H4 (cell line): Measurements from ENCODE around the gene WNT2B. TPM values are rescaled to one million over a fixed set of nuclear protein-coding genes. Genes with fewer than 3 reads are reported as not detected.

Source experiments
- DNase-seq: peaks from one replicate; pipeline ENCODE4 v3.0.0-alpha.2; 2015; ENCODE audit warnings: low spot score
- total RNA-seq: library from RNA; depleted of rRNA; stranded (reverse); fragments of >200 nt; shearing (Covaris generic); gene quantifications from 2 replicates; pipeline ENCODE4 v1.2.3, GENCODE V29; 2014

The WNT2B gene
- total RNA-seq, 1 experiment from 2014 or later: 0.37 TPM

DNA sequence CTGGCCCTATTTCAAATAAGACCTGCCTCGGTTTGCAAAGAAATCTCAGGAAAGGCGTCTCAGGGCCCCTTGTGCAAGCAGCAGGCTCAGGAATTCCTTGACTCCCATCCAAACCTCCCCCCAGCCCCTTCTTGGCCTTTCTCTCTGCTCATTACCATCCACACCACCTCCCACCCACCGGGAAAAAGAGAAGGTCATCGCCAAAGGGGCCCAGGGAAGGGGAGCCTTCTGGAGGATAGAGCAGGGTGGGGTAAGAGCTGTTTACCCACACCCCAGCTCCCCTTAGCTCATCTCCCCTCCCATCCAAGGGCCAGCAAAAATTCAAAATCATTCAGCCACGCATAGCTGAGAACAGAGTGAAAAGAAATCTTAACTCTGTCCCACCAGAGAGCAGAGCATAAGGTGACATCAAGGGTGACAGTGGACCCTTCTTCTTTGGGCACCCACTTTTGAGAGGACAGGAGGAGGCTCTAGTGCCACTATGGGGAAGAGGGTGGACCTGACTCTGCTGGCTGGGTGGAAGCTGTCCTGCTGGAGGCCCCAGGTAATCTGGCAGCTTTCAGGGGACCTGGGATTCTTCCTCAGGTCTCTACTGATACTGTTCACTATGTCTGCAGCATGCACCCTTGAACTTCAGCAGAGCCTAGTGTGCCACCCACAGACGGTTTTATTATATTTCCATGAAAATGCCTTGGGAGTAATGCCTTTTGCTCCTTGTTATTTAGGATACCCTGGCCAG lies 3.9 kb upstream of the WNT2B start:
- no peak for DNase-seq

DNA sequence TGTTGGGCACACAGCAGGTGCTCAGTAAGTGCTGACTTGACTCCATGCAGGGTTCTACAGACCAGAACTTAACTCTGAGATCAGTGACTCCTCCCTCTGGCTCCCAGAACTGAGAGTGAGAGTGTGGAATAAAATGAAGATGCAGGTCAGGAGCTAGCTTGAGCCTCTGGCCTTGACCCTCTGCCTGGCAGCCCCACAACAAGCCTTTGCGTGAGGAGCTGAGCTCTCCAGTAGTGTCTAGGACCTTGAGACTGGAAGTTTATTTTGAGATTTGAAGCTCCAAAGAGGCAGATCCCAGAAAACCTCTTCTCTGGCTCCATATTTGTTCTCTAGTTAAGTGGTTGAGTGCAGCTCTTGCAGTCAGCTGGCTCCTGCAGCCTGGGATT lies 3.4 kb upstream of the WNT2B start:
- DNase-seq: no peak

DNA sequence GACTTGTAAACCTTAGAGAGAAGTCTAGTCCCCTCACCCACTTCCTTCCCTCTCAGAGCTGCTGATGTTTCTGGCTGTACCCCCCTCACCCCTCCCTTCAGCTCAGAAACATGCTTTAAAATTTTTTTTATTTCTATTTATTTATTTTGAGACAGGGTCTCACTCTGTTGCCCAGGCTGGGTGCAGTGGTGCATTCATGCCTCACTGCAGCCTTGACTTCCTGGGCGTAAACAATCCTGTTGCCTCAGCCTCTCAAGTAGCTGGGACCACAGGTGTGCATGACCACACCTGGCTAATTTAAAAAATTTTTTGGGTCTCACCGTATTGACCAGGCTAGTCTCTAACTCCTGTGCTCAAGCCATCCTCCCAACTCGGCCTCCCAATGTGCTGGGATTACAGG lies 2.9 kb upstream of the WNT2B start:
- no peak for DNase-seq

DNA sequence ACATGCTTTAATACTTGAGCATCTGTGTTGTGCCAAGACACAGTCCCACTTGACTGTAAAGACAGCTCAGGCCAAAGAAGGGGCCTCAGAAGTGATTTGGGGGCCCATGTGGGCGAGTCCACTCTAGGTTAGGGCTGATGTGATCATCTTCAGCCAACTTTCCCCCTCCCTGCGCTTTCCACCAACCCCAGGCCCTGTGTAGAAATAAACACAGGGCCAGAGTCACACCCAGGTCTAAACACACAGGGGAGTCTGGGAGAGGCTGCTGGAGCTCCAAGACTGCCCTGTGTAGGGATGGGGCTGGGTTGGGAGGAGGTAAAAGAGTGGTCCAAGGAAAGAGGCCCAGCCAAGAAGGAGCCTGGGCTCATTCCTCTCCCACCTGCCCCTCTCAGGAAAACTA lies 2.5 kb upstream of the WNT2B start:
- DNase-seq: no peak

DNA sequence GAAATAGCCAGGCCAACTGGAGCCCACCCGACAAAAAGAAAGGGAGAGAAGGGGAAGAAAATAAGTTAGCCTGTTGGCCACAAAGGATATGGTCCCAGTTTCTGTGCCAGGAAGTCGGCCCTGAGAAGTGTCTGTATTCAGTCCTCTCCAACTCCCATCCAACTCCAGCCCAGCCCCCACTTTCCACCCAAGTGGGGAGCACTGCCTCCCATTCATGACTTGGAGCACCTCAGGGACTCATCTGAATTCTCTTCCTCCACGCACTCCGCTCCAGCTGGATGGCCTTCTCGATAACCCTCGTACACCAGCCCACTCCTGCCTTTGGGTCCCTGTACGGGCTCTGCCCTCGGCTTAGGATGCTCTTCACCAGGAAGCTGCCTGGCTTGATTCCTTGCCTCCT lies 2.0 kb upstream of the WNT2B start:
- DNase-seq: no peak

DNA sequence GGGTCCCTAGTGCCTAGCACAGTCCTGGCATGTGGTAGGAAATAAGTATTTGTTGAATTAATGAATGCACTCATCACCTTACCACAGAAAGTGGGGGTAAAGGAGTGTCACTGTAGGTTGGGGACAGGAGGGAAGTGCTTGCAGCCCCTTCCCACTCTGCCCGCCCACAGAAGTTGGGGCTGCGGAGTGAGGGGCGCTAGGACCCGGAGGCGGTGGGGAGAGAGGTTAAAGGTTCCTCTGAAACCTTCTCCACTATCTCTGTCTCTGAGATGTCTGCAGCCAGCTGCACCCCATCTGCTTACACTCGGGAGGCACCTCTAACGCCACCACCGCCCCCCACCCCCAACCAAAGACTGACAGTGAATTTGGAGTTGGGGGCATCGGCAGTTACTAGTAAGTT lies 1.4 kb upstream of the WNT2B start:
- no peak for DNase-seq

DNA sequence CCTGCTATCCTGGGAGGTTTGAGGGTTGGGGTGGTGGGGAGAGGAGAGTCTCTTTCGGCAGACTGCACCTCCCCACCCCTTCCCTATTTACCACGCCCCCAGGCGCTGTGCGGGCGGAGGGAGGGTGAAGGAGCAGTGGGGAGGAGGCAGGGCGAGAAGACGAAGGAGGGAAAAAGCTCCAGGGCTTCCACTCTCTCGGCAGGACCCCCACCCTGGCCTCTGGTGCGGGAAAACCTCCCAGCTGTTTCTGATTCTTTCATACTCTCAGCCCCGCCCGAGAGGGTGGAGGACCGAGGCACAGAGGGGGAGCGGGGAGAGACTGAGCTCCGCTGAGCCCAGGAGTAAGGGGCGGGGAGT lies 866 bp upstream of the WNT2B start:
- DNase-seq: no peak

DNA sequence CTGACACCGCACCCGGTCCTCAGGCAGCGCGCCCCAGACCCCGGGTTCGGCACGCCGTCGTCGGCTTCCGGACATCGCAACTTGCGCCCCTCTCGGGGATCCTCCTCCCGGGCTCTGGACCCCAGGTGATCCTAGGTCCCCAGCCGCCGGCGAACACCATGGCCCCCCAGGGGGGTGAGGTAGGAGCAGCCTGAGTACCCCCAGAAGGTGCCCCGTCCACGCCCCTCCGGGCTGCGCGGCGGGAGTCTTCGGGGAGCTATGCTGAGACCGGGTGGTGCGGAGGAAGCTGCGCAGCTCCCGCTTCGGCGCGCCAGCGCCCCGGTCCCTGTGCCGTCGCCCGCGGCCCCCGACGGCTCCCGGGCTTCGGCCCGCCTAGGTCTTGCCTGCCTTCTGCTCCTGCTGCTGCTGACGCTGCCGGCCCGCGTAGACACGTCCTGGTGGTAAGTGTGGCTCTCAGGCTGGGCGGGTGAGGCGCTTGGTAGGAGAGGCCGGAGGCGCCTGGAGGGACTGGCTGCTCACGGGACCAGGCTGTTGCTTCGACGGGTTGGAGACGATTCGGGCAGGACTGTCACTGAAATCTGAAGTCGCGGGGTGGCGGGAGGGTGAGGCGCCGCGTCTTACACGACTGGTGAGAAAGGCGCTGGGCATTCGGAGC lies 367 bp downstream of the WNT2B start:
- DNase-seq: no peak

DNA sequence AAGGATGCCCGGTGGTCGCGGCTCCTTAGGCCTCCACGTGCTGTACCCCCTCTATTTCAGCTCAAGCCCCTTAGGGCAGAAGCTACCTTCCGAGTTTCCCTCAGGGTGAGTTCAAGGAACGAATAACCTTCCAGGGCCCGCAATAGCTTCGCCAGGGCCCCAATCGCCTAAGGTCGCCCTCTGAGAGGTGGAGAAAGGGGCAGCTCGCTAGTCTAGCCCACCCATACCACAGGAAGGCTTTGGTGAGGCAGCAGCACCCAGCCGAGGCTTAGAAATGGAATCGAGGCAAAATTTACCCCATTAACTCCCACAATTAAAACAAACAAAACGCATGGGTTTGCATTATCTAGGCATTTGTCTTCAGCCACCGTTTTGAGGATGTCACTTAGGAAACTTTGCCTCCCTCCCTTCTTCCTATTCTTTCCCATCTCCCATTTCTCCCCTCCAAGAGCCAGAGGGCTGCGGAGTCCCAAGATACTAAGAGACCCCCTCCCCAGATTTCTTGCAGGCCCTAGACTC lies 954 bp downstream of the WNT2B start:
- DNase-seq: no peak

DNA sequence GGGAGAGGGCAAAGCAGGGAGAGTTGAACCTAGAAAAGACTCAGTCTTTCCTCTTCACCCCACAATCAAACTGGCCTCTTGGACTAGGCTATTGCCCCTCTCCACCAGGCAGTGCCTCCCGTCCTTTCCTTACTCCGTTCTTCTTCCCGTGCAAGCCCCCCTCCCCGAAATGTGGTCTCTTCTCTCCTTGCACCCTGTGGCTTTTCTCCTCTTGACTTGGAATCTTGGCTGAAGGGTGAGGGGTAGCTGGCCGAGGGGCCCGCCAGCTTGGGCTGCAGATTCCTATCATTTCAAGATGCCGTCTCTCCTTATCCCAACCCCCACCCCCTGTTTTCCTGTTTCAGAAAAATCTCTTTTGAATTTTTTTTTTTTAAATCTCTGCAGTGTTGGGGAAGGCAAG lies 1.6 kb downstream of the WNT2B start:
- DNase-seq: no peak

DNA sequence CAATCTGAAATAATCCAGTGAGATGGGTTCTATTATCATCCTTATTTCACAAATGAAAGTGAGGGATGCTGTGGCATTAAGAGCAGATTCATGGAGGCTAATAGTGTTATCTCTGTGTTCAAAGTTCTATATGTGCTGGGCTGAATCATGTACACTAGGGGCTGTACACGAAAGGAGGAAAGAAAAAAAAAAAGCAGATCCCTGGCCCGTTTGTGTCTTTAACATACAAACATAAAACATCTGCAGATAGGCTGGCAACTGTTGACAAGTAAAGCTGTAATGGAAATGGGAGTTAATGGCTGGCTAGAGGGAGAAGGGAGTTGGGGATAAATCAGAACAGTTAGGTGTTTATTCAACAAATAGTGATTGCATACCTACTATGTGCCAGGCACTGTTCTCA lies 3.1 kb downstream of the WNT2B start:
- no peak for DNase-seq

DNA sequence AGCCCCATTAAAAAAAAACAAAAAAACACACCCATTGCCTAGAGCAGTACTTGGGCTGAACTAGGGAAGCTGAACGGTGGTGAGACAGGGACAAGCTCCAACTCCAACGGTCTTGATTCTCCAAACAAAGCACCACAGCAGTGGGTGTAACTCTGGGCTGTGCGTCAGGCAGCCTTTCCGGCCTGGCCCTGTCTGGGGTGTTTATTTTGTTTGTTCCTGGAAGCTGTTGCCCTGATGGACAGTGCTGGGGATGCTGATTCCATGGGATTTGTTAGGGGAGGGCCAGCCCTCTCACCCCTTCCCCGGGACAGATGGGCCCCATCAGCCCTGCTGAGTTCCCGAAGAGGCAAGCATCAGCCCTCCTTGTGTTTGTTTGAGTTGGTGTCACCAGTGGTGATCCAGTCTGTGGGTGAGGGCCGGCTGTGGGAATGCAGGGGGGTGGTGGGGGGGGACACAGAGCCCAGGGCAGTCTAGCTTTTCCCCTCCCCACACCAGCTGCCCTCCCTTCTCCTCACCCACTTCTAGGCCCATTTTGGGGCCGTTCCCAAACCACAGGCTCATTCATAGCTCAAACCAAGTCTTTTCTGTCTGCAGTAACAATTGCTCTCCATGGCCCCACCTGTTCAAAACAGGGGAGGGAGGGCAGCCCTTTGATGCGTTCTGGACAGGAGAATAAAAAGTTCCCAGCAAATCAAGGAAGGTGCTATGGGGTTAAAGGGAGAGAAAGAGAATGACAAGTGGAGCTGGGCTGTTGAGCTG lies 4.5 kb downstream of the WNT2B start:
- DNase-seq: peak; percentile 76

DNA sequence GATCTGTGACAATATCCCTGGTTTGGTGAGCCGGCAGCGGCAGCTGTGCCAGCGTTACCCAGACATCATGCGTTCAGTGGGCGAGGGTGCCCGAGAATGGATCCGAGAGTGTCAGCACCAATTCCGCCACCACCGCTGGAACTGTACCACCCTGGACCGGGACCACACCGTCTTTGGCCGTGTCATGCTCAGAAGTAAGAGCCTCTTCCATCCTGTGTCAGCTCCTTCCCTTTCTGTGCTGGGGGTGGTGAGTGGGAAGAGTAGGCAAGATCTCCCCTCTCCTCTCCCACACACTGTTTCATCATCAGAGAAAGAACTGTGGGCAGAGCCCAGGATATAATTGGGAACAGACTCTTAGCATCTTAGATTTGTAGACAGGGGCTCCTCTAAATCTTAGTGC lies 6.1 kb downstream of the WNT2B start:
- no peak for DNase-seq

DNA sequence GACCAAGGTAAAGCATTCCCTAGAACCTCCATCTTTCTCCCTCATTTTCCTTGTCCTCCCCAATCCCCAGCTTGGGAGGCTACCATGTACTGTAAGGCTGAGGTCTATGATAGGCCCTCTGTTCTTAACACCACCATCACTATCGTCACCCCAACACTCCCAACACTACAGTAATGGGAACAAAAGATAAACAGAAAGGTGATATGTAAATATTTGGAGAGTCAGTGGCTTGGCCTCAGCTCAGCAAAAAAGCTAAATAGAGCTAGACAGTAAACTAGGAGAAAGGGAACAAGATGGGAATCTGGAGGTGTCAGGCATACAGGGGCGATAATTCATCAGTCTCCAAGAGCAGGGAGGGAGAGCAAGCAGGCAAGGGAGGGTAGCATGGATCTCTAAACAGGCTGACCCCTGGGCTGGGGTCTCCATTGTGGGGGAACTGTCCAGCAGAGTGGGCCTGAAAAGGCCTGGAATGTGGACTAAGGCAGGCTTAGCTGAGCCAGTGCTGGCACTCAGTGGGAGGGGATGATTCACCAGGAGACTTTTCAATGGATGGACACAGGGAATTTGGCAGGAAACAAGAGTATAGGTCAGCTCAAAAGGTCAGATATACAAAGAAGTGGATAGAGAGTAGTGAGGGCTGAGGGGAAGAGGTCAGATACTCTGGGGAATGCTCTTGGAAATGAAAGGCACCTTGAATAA lies 6.7 kb downstream of the WNT2B start:
- peak; percentile 52 for DNase-seq

DNA sequence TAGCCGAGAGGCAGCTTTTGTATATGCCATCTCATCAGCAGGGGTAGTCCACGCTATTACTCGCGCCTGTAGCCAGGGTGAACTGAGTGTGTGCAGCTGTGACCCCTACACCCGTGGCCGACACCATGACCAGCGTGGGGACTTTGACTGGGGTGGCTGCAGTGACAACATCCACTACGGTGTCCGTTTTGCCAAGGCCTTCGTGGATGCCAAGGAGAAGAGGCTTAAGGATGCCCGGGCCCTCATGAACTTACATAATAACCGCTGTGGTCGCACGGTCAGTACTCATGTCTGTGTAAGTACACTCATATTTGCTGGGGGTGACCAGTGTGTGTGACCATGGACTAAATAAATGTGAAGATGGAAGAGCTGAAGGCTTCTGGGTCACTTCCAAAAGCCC lies 7.4 kb downstream of the WNT2B start:
- DNase-seq: no peak

DNA sequence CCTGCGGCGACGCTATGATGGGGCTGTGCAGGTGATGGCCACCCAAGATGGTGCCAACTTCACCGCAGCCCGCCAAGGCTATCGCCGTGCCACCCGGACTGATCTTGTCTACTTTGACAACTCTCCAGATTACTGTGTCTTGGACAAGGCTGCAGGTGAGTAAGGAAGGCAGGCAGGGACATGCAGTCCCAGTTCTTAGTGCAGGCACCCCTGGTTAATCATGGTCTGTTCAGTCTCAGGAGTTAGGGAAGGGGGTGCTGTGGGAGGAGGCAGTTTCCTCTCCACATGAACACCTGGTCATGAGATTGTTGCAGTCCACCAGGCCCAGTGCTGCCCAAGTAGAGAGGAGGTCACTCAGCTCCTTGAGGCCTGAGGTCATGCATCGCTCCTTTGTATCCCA lies 8.5 kb downstream of the WNT2B start:
- no peak for DNase-seq

DNA sequence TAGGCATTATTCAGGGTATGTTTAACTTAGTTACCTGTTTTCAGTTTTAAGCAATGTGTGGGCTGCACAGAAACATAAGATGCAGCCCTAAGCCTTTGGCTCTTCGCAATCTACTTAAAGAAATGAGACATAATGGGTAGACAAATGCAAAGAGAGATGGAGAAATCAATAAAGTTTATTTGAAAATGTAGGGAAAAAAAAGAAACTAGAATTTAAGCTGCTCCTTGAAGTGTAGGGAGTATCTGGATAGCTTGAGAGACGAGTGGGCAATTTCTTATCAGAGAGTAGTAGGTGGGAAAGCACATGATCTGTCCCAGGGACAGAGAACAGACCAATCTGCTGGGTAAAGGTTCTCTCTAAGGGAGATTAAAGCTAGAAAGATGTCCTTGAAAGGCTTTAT lies 8.9 kb downstream of the WNT2B start:
- DNase-seq: no peak

DNA sequence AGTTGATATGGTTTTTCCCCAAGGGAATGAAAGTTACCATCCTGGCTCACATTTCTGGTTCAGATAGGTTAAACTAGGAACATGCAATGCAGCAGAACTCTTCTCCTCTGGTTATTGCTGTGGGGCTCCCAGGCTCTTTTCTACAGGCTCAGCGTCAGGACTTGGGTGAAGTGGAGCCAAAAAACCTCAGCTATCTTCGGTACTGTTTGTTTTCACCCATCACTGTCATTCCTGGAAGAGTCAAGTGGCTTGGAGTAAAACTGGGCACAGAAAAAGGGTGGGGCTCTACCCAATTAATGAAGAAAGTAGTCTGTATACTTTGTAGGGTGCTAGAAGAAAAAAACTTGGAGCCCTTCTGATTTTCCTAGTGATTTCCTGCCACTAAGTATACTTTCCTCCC lies 9.4 kb downstream of the WNT2B start:
- DNase-seq: no peak

DNA sequence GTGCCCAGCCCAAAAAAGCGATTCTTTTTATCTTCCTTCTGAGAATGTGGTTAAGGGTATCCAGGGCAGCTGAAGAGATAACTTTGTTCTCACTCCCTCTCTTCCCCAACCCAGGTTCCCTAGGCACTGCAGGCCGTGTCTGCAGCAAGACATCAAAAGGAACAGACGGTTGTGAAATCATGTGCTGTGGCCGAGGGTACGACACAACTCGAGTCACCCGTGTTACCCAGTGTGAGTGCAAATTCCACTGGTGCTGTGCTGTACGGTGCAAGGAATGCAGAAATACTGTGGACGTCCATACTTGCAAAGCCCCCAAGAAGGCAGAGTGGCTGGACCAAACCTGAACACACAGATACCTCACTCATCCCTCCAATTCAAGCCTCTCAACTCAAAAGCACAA lies 11.4 kb downstream of the WNT2B start:
- DNase-seq: no peak

DNA sequence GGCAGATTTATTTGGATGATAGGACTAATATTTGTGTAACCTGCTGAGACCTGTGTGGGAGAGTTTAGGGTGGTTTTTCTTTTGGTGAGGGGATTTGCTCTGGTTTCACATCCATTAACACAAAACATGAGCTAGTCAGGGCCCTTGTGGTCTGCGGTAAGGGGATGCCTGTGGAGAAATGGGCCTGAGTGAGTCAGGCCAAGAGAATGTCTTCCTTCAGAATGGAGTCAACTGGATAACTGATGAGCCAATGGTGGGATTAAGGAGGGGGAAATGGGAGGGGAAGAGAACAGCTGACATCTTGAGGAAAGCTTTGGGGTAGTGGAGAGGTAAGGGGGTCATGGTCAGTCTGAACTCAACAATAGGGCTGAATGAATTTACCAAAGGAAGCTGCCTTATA lies 13.9 kb downstream of the WNT2B start:
- peak; percentile 88 for DNase-seq

DNA sequence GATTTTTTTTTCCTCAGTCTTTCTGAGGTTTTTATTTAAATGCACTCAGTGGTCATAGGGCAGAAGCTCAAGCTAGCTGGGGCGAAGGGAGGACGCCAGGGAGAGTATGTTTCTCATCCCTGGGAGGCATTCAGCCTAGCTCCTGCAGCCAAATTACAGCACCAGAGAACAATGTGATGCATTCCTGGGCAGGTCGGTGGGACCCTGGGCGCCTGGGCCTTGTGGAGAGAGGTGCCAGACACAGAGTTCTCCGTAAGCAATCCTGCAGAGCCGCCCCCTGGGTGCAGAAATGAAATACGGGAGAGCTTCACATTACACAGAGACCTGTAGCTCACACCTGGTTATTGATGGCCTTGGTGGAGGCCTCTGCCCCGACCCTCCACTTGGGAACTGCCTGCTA lies 15.5 kb downstream of the WNT2B start:
- DNase-seq: no peak

DNA sequence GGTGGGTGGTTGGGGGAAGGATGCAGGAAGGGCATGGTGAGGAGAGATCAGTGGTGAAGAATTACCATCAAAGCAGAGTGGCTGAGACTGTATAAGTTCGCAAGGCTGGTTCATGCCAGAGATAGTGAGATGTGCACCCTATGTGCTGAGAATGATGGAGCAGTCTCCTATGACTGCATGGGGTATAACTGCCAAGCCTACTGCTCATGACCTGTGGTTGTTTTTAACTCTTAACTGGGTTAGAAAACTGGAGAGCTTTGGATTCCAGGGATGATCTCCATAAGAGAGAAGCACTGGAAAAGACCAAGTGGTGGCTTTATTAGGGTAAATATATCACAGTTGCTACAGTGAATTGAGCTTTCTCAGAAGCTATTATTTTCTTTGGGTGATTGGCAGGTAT lies 16.2 kb downstream of the WNT2B start:
- no peak for DNase-seq
